ENCODE data around the gene TMEM184C. TPM values are rescaled to one million over a fixed set of nuclear protein-coding genes. Genes with fewer than 3 reads are reported as not detected.

The TMEM184C gene
- total and polyA plus RNA-seq, 7 experiments from 2014 or later = 13.7 to 28.3 (median 26.2) TPM

- H3K4me1 ChIP-seq (ENCODE audit: control insufficient read depth in 2 of 2, insufficient read depth in 2 of 2, low read length in 2 of 2) = no peaks in the 10 kb centered on the region
- H3K9me3 ChIP-seq (ENCODE audit: control insufficient read depth in 2 of 3, low read length in 3 of 3) = no peaks in the 10 kb centered on the region
- Mint-ChIP-seq H3K27ac (no peak overlapping the region), H3K4me1 (no peaks in the 10 kb centered on the region), H3K27me3 (peaks cover 0 to 39% (median 11%) of the 10 kb centered on the region in 5 donors), H3K36me3 (no peaks in the 10 kb centered on the region), H3K9me3 (no peaks in the 10 kb centered on the region), H3K4me3 (no peak overlapping the region)
- POLR2A ChIA-PET = no interaction called here
- H3K27ac ChIP-seq (ENCODE audit: low read depth, low read length) = no peak overlapping the region
- intact Hi-C loops (cut with micrococcal nuclease) = loop anchor here (10.0 kb wide), 3 partner anchors 764 to 1996 kb away; partner anchors contain the start of gene MMAA (in 1 of the 2)
- ATAC-seq (no peak), DNase-seq (no peak)
- no peaks in the 10 kb centered on the region for H3K27me3 ChIP-seq (ENCODE audit: control insufficient read depth in 2 of 2, insufficient read depth in 2 of 2, low read length in 2 of 2)
- no peaks in the 10 kb centered on the region for H3K36me3 ChIP-seq (ENCODE audit: control insufficient read depth in 2 of 3, insufficient read depth in 3 of 3, low read length in 3 of 3)
- no peak overlapping the region for H3K4me3 ChIP-seq (ENCODE audit: low read length)
- CTCF ChIA-PET = interaction anchor here (0.5 kb wide), 1 partner anchor 1573 kb away, joined by 3 read pairs; no protein-coding TSS in a partner anchor
These were observed 6.5 kb upstream of the TMEM184C start for GRCh38 chr4:147610686-147611085.

GRCh38 chr4:147616849-147617172, 386 bp upstream of the TMEM184C start:
- ChIA-PET CTCF (interaction anchor here (0.8 to 1.4 kb wide), 2 partner anchors 24 to 250 kb away, joined by 3 to 5 read pairs; no protein-coding TSS in a partner anchor), POLR2A (interaction anchor here (0.7 to 3.8 kb wide), 6 partner anchors 12 to 825 kb away, joined by 3 to 39 read pairs (median 8); partner anchors contain the start of genes ARHGAP10, NR3C2 and PRMT9)
- DNase-seq (no peak), ATAC-seq (peak; percentile 0)
- no peaks in the 10 kb centered on the region for H3K27me3 ChIP-seq (ENCODE audit: control insufficient read depth in 2 of 2, insufficient read depth in 2 of 2, low read length in 2 of 2)
- peak overlapping the region; percentile 87 for H3K27ac ChIP-seq (ENCODE audit: low read depth, low read length)
- H3K9me3 Mint-ChIP-seq = no peaks in the 10 kb centered on the region
- H3K36me3 ChIP-seq (ENCODE audit: control insufficient read depth in 2 of 3, insufficient read depth in 3 of 3, low read length in 3 of 3) = no peaks in the 10 kb centered on the region
- intact Hi-C loops (cut with micrococcal nuclease) = loop anchor here (1.0 to 10.0 kb wide), 14 partner anchors 67 to 2002 kb away; partner anchors contain the start of genes ARHGAP10 (in 2 of the 2), MMAA (in 2 of the 2), NR3C2 (in 2 of the 2) and PRMT9 (in 2 of the 2)
- peaks cover 21 to 30% of the 10 kb centered on the region in 2 donors for H3K4me1 ChIP-seq (ENCODE audit: control insufficient read depth in 2 of 2, insufficient read depth in 2 of 2, low read length in 2 of 2)
- peak overlapping the region; percentile 86 to 98 (median 94) for H3K4me3 Mint-ChIP-seq
- H3K9me3 ChIP-seq (ENCODE audit: control insufficient read depth in 2 of 3, low read length in 3 of 3) = no peaks in the 10 kb centered on the region
- H3K27me3 Mint-ChIP-seq = peaks cover 0 to 26% (median 4%) of the 10 kb centered on the region in 5 donors
- peaks cover 8 to 19% (median 14%) of the 10 kb centered on the region in 5 donors for H3K36me3 Mint-ChIP-seq
- peak overlapping the region; percentile 89 for H3K4me3 ChIP-seq (ENCODE audit: low read length)
- H3K27ac Mint-ChIP-seq = peak overlapping the region; percentile 92 to 99 (median 95)
- peaks cover 21 to 44% (median 33%) of the 10 kb centered on the region in 7 donors for H3K4me1 Mint-ChIP-seq

GRCh38 chr4:147617841-147618691, 869 bp downstream of the TMEM184C start:
- Mint-ChIP-seq H3K4me3 (peak overlapping the region; percentile 86 to 98 (median 94)), H3K27me3 (peaks cover 0 to 20% (median 4%) of the 10 kb centered on the region in 5 donors), H3K9me3 (no peaks in the 10 kb centered on the region), H3K27ac (peak overlapping the region; percentile 92 to 99 (median 95)), H3K36me3 (peaks cover 8 to 24% (median 21%) of the 10 kb centered on the region in 5 donors), H3K4me1 (peaks cover 21 to 55% (median 40%) of the 10 kb centered on the region in 7 donors)
- H3K4me3 ChIP-seq (ENCODE audit: low read length) = peak overlapping the region; percentile 89
- no peak for ATAC-seq
- ChIA-PET CTCF (interaction anchor here (1.4 kb wide), 1 partner anchor 249 kb away, joined by 5 read pairs; no protein-coding TSS in a partner anchor), POLR2A (interaction anchor here (0.6 to 3.8 kb wide), 9 partner anchors 9 to 824 kb away, joined by 3 to 39 read pairs (median 5); partner anchors contain the start of genes ARHGAP10, NR3C2 and PRMT9)
- H3K9me3 ChIP-seq (ENCODE audit: control insufficient read depth in 2 of 3, low read length in 3 of 3) = no peaks in the 10 kb centered on the region
- peaks cover 21 to 30% of the 10 kb centered on the region in 2 donors for H3K4me1 ChIP-seq (ENCODE audit: control insufficient read depth in 2 of 2, insufficient read depth in 2 of 2, low read length in 2 of 2)
- peak overlapping the region; percentile 87 for H3K27ac ChIP-seq (ENCODE audit: low read depth, low read length)
- DNase-seq = peak in 2 of 9 donors; percentile 5 to 8
- intact Hi-C loops (cut with micrococcal nuclease) = loop anchor here (1.0 to 10.0 kb wide), 14 partner anchors 66 to 2003 kb away; partner anchors contain the start of genes ARHGAP10 (in 2 of the 2), MMAA (in 2 of the 2), NR3C2 (in 2 of the 2) and PRMT9 (in 2 of the 2)
- H3K27me3 ChIP-seq (ENCODE audit: control insufficient read depth in 2 of 2, insufficient read depth in 2 of 2, low read length in 2 of 2) = no peaks in the 10 kb centered on the region
- no peaks in the 10 kb centered on the region for H3K36me3 ChIP-seq (ENCODE audit: control insufficient read depth in 2 of 3, insufficient read depth in 3 of 3, low read length in 3 of 3)

GRCh38 chr4:147620315-147620714, 3.1 kb downstream of the TMEM184C start:
- Mint-ChIP-seq H3K9me3 (no peaks in the 10 kb centered on the region), H3K4me1 (peaks cover 26 to 62% (median 49%) of the 10 kb centered on the region in 7 donors), H3K27ac (peak overlapping the region in 1 of 9 donors; percentile 77), H3K4me3 (peak overlapping the region; percentile 27 to 97 (median 76)), H3K27me3 (peaks cover 0 to 2% (median 0%) of the 10 kb centered on the region in 5 donors), H3K36me3 (peaks cover 17 to 38% (median 27%) of the 10 kb centered on the region in 5 donors)
- Histone ChIP-seq H3K36me3 (ENCODE audit: control insufficient read depth in 2 of 3, insufficient read depth in 3 of 3, low read length in 3 of 3) (peaks cover 0 to 12% (median 9%) of the 10 kb centered on the region in 3 experiments), H3K4me1 (ENCODE audit: control insufficient read depth in 2 of 2, insufficient read depth in 2 of 2, low read length in 2 of 2) (peaks cover 21 to 30% of the 10 kb centered on the region in 2 donors), H3K27me3 (ENCODE audit: control insufficient read depth in 2 of 2, insufficient read depth in 2 of 2, low read length in 2 of 2) (no peaks in the 10 kb centered on the region), H3K4me3 (ENCODE audit: low read length) (no peak overlapping the region), H3K27ac (ENCODE audit: low read depth, low read length) (no peak overlapping the region), H3K9me3 (ENCODE audit: control insufficient read depth in 2 of 3, low read length in 3 of 3) (no peaks in the 10 kb centered on the region)
- intact Hi-C loops (cut with micrococcal nuclease) = no loop called here
- ATAC-seq = no peak
- DNase-seq = no peak
- ChIA-PET POLR2A (no interaction called here), CTCF (no interaction called here)

- ATAC-seq (no peak), DNase-seq (no peak)
- Histone ChIP-seq H3K4me1 (ENCODE audit: control insufficient read depth in 2 of 2, insufficient read depth in 2 of 2, low read length in 2 of 2) (peaks cover 5 to 6% of the 10 kb centered on the region in 2 donors), H3K4me3 (ENCODE audit: low read length) (no peak overlapping the region), H3K27me3 (ENCODE audit: control insufficient read depth in 2 of 2, insufficient read depth in 2 of 2, low read length in 2 of 2) (no peaks in the 10 kb centered on the region), H3K9me3 (ENCODE audit: control insufficient read depth in 2 of 3, low read length in 3 of 3) (no peaks in the 10 kb centered on the region), H3K27ac (ENCODE audit: low read depth, low read length) (no peak overlapping the region), H3K36me3 (ENCODE audit: control insufficient read depth in 2 of 3, insufficient read depth in 3 of 3, low read length in 3 of 3) (peaks cover 0 to 45% (median 18%) of the 10 kb centered on the region in 3 experiments)
- ChIA-PET POLR2A (interaction anchor here (1.9 kb wide), 1 partner anchor 8 kb away, joined by 6 read pairs; no protein-coding TSS in a partner anchor), CTCF (no interaction called here)
- Mint-ChIP-seq H3K27ac (peak overlapping the region in 3 of 9 donors; percentile 48 to 72 (median 56)), H3K4me3 (no peak overlapping the region), H3K9me3 (no peaks in the 10 kb centered on the region), H3K36me3 (peaks cover 18 to 56% (median 27%) of the 10 kb centered on the region in 5 donors), H3K4me1 (peaks cover 7 to 36% (median 26%) of the 10 kb centered on the region in 7 donors), H3K27me3 (no peaks in the 10 kb centered on the region)
- intact Hi-C loops (cut with micrococcal nuclease) = no loop called here
These were observed 8.5 kb downstream of the TMEM184C start for GRCh38 chr4:147625733-147626132.

GRCh38 chr4:147626903-147627302, 9.7 kb downstream of the TMEM184C start:
- ATAC-seq = no peak
- intact Hi-C loops (cut with micrococcal nuclease) = no loop called here
- no peak for DNase-seq
- Histone ChIP-seq H3K27ac (ENCODE audit: low read depth, low read length) (no peak overlapping the region), H3K4me3 (ENCODE audit: low read length) (no peak overlapping the region), H3K36me3 (ENCODE audit: control insufficient read depth in 2 of 3, insufficient read depth in 3 of 3, low read length in 3 of 3) (peaks cover 0 to 45% (median 18%) of the 10 kb centered on the region in 3 experiments), H3K27me3 (ENCODE audit: control insufficient read depth in 2 of 2, insufficient read depth in 2 of 2, low read length in 2 of 2) (no peaks in the 10 kb centered on the region), H3K9me3 (ENCODE audit: control insufficient read depth in 2 of 3, low read length in 3 of 3) (no peaks in the 10 kb centered on the region), H3K4me1 (ENCODE audit: control insufficient read depth in 2 of 2, insufficient read depth in 2 of 2, low read length in 2 of 2) (no peaks in the 10 kb centered on the region)
- POLR2A ChIA-PET = interaction anchor here (1.9 kb wide), 1 partner anchor 9 kb away, joined by 6 read pairs; no protein-coding TSS in a partner anchor
- Mint-ChIP-seq H3K36me3 (peaks cover 18 to 56% (median 22%) of the 10 kb centered on the region in 5 donors), H3K4me1 (peaks cover 2 to 24% (median 17%) of the 10 kb centered on the region in 7 donors), H3K27ac (peak overlapping the region in 5 of 9 donors; percentile 0 to 68 (median 25)), H3K4me3 (no peak overlapping the region), H3K27me3 (no peaks in the 10 kb centered on the region), H3K9me3 (no peaks in the 10 kb centered on the region)
- CTCF ChIA-PET = no interaction called here

All from naive thymus-derived CD4-positive, alpha-beta T cell (primary cell).